IMR-90 (cell line): Measurements from ENCODE around the gene DTNA. TPM values are rescaled to one million over a fixed set of nuclear protein-coding genes. Genes with fewer than 3 reads are reported as not detected.

Source experiments
- ATAC-seq: fragments of 200-7000 bp; cut with Tn5 transposase; 2 replicates; pipeline ENCODE4 v1.9.1; 2020; ENCODE audit warnings: low read depth, mild to moderate bottlenecking, moderate library complexity
- BruUV-seq: library from RNA; stranded (reverse); fragments of 400-500 nt; replicated peaks from 2 replicates; lab custom pipeline; 2021; lab: Mats Ljungman, UMichigan
- CTCF ChIA-PET: fragments of 300-600 bp; formaldehyde crosslinking; extraction: SDS; loops from one replicate; lab custom pipeline; 2021; ENCODE audit warnings: antibody characterized with exemption; lab: Yijun Ruan, JAX
- POLR2A ChIA-PET: fragments of 300-600 bp; sonication (Branson Sonifier 250); formaldehyde crosslinking; loops from one replicate; lab custom pipeline; 2022; ENCODE audit warnings: antibody characterized with exemption; ENCODE audit not compliant: unreplicated experiment; lab: Charles Lee
- DNase-seq: peaks from one replicate; pipeline ENCODE4 v3.0.0; 2013
- H2AFZ ChIP-seq: replicated peaks from 2 replicates; pipeline ENCODE3; 2013; ENCODE audit warnings: low read length, mild to moderate bottlenecking; ENCODE audit not compliant: poor library complexity
- H2AK5ac ChIP-seq: 2 replicates; pipeline ENCODE4 v1.6.1; 2013; ENCODE audit warnings: low read depth, low read length, inconsistent platforms
- H2AK9ac ChIP-seq: replicated peaks from 2 replicates; pipeline ENCODE3; 2013; ENCODE audit warnings: mild to moderate bottlenecking, low read depth, low read length, moderate library complexity; ENCODE audit not compliant: poor library complexity
- H2BK120ac ChIP-seq: 2 replicates; pipeline ENCODE4 v1.6.1; 2013; ENCODE audit warnings: low read depth, low read length, inconsistent platforms
- H2BK15ac ChIP-seq: 3 replicates; pipeline ENCODE4 v1.6.1; 2013; ENCODE audit warnings: low read depth, low read length, inconsistent platforms
- H2BK20ac ChIP-seq: 2 replicates; pipeline ENCODE4 v1.6.1; 2013; ENCODE audit warnings: low read depth, mild to moderate bottlenecking, inconsistent platforms, low read length, moderate library complexity
- H2BK5ac ChIP-seq: 2 replicates; pipeline ENCODE4 v1.6.1; 2013; ENCODE audit warnings: mild to moderate bottlenecking, low read depth, low read length, inconsistent platforms; ENCODE audit not compliant: poor library complexity, severe bottlenecking
- H3K14ac ChIP-seq: replicated peaks from 2 replicates; pipeline ENCODE4 v1.6.1; 2013; ENCODE audit warnings: low read depth, low read length, inconsistent platforms
- H3K18ac ChIP-seq: 2 replicates; pipeline ENCODE4 v1.6.1; 2013; ENCODE audit warnings: low read depth, low read length, control low read depth
- H3K23ac ChIP-seq: 2 replicates; pipeline ENCODE4 v1.6.1; 2013; ENCODE audit warnings: low read depth, low read length, inconsistent platforms
- H3K27ac ChIP-seq: 2 replicates; pipeline ENCODE4 v1.5.1; 2013; ENCODE audit warnings: mild to moderate bottlenecking, control low read depth, low read length; ENCODE audit not compliant: insufficient read depth
- H3K27me3 ChIP-seq: 2 replicates; pipeline ENCODE4 v1.6.1; 2013; ENCODE audit warnings: low read length; ENCODE audit not compliant: control insufficient read depth, insufficient read depth
- H3K36me3 ChIP-seq: 2 replicates; pipeline ENCODE4 v1.6.1; 2013; ENCODE audit warnings: low read length, mixed read lengths; ENCODE audit not compliant: control insufficient read depth, insufficient read depth
- H3K4ac ChIP-seq: 2 replicates; pipeline ENCODE4 v1.6.1; 2013; ENCODE audit warnings: low read depth, low read length, inconsistent platforms
- H3K4me1 ChIP-seq: 2 replicates; pipeline ENCODE4 v1.6.1; 2013; ENCODE audit warnings: low read length, mixed read lengths; ENCODE audit not compliant: control insufficient read depth, insufficient read depth
- H3K4me2 ChIP-seq: 2 replicates; pipeline ENCODE4 v1.6.1; 2013; ENCODE audit warnings: low read depth, mild to moderate bottlenecking, control low read depth, low read length, moderate library complexity
- H3K4me3 ChIP-seq: 2 replicates; pipeline ENCODE4 v1.5.1; 2013; ENCODE audit warnings: low read depth, mild to moderate bottlenecking, control low read depth, low read length, moderate library complexity; ENCODE audit not compliant: insufficient read depth
- H3K56ac ChIP-seq: 2 replicates; pipeline ENCODE4 v1.6.1; 2013; ENCODE audit warnings: low read length, inconsistent platforms; ENCODE audit not compliant: insufficient read depth; ENCODE audit errors: extremely low read depth
- H3K79me1 ChIP-seq, 2 experiments: 2 replicates each; pipeline ENCODE4 v1.6.1; 2013; ENCODE audit warnings: low read length in 2 of 2, inconsistent platforms in 1 of 2, low read depth in 1 of 2
- H3K9ac ChIP-seq: 2 replicates; pipeline ENCODE4 v1.6.1; 2013; ENCODE audit warnings: low read depth, low read length, control low read depth
- H3K9me1 ChIP-seq: 2 replicates; pipeline ENCODE4 v1.6.1; 2013; ENCODE audit warnings: low read length, inconsistent platforms; ENCODE audit not compliant: insufficient read depth
- H3K9me3 ChIP-seq: 2 replicates; pipeline ENCODE4 v1.6.1; 2013; ENCODE audit warnings: low read length; ENCODE audit not compliant: control insufficient read depth, insufficient read depth
- H4K20me1 ChIP-seq: 2 replicates; pipeline ENCODE4 v1.6.1; 2013; ENCODE audit warnings: low read length, inconsistent platforms; ENCODE audit not compliant: insufficient read depth
- H4K5ac ChIP-seq: 2 replicates; pipeline ENCODE4 v1.6.1; 2013; ENCODE audit warnings: mild to moderate bottlenecking, low read depth, low read length, control low read depth
- H4K8ac ChIP-seq, 2 experiments: 2 replicates each; pipeline ENCODE4 v1.6.1; 2013; ENCODE audit warnings: low read depth in 2 of 2, low read length in 2 of 2, control low read depth in 1 of 2, inconsistent platforms in 1 of 2
- H4K91ac ChIP-seq: 2 replicates; pipeline ENCODE4 v1.6.1; 2013; ENCODE audit warnings: low read depth, low read length, inconsistent platforms; ENCODE audit not compliant: insufficient read depth
- CEBPB ChIP-seq: IDR thresholded peaks from 2 replicates; pipeline ENCODE4 v1.6.1; 2012; ENCODE audit warnings: low read depth, low read length, improper control_type of control experiment
- NFE2L2 ChIP-seq: fragments of 150-350 bp; IDR thresholded peaks from 2 replicates; pipeline ENCODE4 v1.6.1; 2016; ENCODE audit warnings: low read depth, mild to moderate bottlenecking, low read length
- WGBS, 2 experiments: methylation state at CpG; one replicate each; pipeline versions ENCODE4 v1.1.5 to v1.1.7; 2013; ENCODE audit warnings: missing lambda C conversion rate in 2 of 2; ENCODE audit not compliant: insufficient read length in 1 of 2; ENCODE audit errors: extremely low coverage in 2 of 2; 5-methylcytosine and 5-hydroxymethylcytosine counted together
- dilution Hi-C: fragments of 300-500 bp; cut with HindIII; formaldehyde crosslinking; loops from one replicate; pipeline ENCODE4 v1.14.3; 2018; ENCODE audit warnings: low sequenced_read_pairs; ENCODE audit not compliant: unreplicated experiment
- in situ Hi-C: fragments of 300-500 bp; cut with MboI; formaldehyde crosslinking; loops from 3 replicates; pipeline ENCODE4 v1.14.3; 2019; ENCODE audit warnings: low sequenced_read_pairs, inconsistent platforms, mixed read lengths
- intact Hi-C: fragments of 100-400 bp; cut with micrococcal nuclease; formaldehyde crosslinking; loops from 2 replicates; pipeline ENCODE4 v1.10.0; 2022
- polyA plus RNA-seq, 3 experiments: library from polyadenylated mRNA; depleted of rRNA; stranded (reverse); fragments of >200 nt; gene quantifications; 2 replicates each; pipeline ENCODE4 v1.2.3, GENCODE V29; 2012; ENCODE audit warnings: low replicate concordance in 1 of 3
- total RNA-seq: library from RNA; depleted of rRNA; stranded (reverse); fragments of >200 nt; gene quantifications from 2 replicates; pipeline ENCODE4 v1.2.3, GENCODE V29; 2012

Gene DTNA
- total and polyA plus RNA-seq, 2 of the 4 experiments (the other 2 are of a cell fraction) = 9.5 to 10.8 TPM

- intact Hi-C loops = loop anchor here (2.0 kb wide), 1 partner anchor 65 kb away; no protein-coding TSS in a partner anchor
- no peaks in the 10 kb centered on the region for H3K27me3 ChIP-seq
- peak overlapping the region; percentile 64 for H3K4ac ChIP-seq
- H3K36me3 ChIP-seq = no peaks in the 10 kb centered on the region
- no peak overlapping the region for H2AK9ac ChIP-seq
- peak overlapping the region; percentile 92; the same call in 1 of the 3 replicates for H2BK15ac ChIP-seq
- no peak overlapping the region for H3K23ac ChIP-seq
- peak overlapping the region; percentile 67 for H2BK20ac ChIP-seq
- H2BK120ac ChIP-seq = peak overlapping the region; percentile 65
- no CpG with 5 or more reads among the region's 4 CpGs for WGBS, 2 experiments
- peak overlapping the region; percentile 36; the same call in 1 of the 2 replicates for H4K91ac ChIP-seq
- H4K8ac ChIP-seq = peak overlapping the region; percentile 48 to 71; a peak in 1 of 4 replicates
- H3K56ac ChIP-seq = no peak overlapping the region
- TF ChIP-seq NFE2L2 = no peak
- peak; percentile 47; the same call in 1 of the 2 replicates for TF ChIP-seq CEBPB
- peak overlapping the region; percentile 64; the same call in 1 of the 2 replicates for H3K18ac ChIP-seq
- H3K9me1 ChIP-seq = peaks cover 6% of the 10 kb centered on the region
- peak; percentile 25 for ATAC-seq
- H4K5ac ChIP-seq = peak overlapping the region; percentile 39
- H3K14ac ChIP-seq = peak overlapping the region; percentile 79
- peak overlapping the region; percentile 34 for H2AFZ ChIP-seq
- dilution Hi-C loops = no loop called here
- peak overlapping the region; percentile 69; the same call in 1 of the 2 replicates for H3K27ac ChIP-seq
- peak overlapping the region; percentile 37 for H3K4me2 ChIP-seq
- CTCF ChIA-PET = no interaction called here
- no peak overlapping the region for H3K4me3 ChIP-seq
- no peaks in the 10 kb centered on the region; the same call in 1 of the 2 replicates for H4K20me1 ChIP-seq
- peak; percentile 72 for DNase-seq
- H3K9me3 ChIP-seq = no peaks in the 10 kb centered on the region
- H3K4me1 ChIP-seq = peaks cover 16% of the 10 kb centered on the region
- in situ Hi-C loops = no loop called here
- H2AK5ac ChIP-seq = peak overlapping the region; percentile 87
- no TSS peak for BruUV-seq
- no peak overlapping the region for H2BK5ac ChIP-seq
- POLR2A ChIA-PET = no interaction called here
- H3K9ac ChIP-seq = no peak overlapping the region
- no peaks in the 10 kb centered on the region for H3K79me1 ChIP-seq
Measured at GRCh38 chr18:34913837-34914661, 204.0 kb downstream of the DTNA start.
